Mucosa of stomach (tissue), 1 donor: ENCODE results near the gene SLAMF9.

ENCODE experiments used
- H3K27me3 ChIP-seq: one replicate; pipeline ENCODE4 v1.7.0; 2013; ENCODE audit warnings: mild to moderate bottlenecking, low read length; ENCODE audit not compliant: control insufficient read depth, insufficient read depth
- H3K36me3 ChIP-seq: one replicate; pipeline ENCODE4 v1.7.0; 2013; ENCODE audit warnings: low read length; ENCODE audit not compliant: control insufficient read depth, insufficient read depth
- H3K4me1 ChIP-seq: one replicate; pipeline ENCODE4 v1.7.0; 2013; ENCODE audit warnings: mild to moderate bottlenecking, low read length; ENCODE audit not compliant: control insufficient read depth, insufficient read depth
- H3K4me3 ChIP-seq: one replicate; pipeline ENCODE4 v1.7.0; 2013; ENCODE audit warnings: low read length
- H3K9ac ChIP-seq: one replicate; pipeline ENCODE4 v1.7.0; 2013; ENCODE audit warnings: mild to moderate bottlenecking, low read length, moderate library complexity
- H3K9me3 ChIP-seq: one replicate; pipeline ENCODE4 v1.7.0; 2013; ENCODE audit warnings: mild to moderate bottlenecking, low read length, moderate library complexity; ENCODE audit not compliant: control insufficient read depth
- donor health status: Pancreatic carcinoma.

The SLAMF9 gene

DNA sequence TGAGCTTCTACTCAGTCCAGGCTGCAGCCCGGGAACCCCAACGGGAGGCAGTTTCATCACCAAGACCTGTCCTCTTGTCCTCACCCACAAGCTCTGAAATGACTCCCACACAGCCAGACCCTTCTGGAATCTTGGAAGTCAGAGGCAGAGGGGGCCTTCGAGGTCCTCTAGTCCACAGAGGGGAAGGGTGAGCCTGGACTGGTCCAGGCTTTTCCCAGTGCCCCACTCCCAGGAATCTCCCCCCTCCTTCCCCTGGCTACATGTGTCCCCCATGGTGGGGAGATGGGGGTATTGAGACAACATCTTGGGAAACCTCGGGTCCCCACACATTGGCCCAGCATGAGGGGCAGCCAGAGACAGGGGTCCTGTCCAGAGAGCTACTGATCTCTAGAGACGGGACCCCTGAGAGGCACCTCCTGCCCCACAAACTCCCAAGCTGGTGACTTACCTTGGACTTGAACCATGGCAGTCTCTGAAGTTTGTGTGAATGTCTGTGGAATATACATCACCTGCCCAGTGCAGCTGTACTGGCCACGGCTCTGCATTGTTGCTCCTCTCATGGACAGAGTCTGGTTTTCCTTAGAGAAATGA lies 19.4 kb upstream of the SLAMF9 start:
- H3K9ac ChIP-seq, result no peak overlapping the region
- no peaks in the 10 kb centered on the region for H3K9me3 ChIP-seq
- no peak overlapping the region for H3K4me3 ChIP-seq
- peaks cover 46% of the 10 kb centered on the region for H3K4me1 ChIP-seq
- no peaks in the 10 kb centered on the region for H3K27me3 ChIP-seq
- H3K36me3 ChIP-seq, result peaks cover 11% of the 10 kb centered on the region

- Histone ChIP-seq H3K9me3 (no peaks in the 10 kb centered on the region), H3K9ac (no peak overlapping the region), H3K4me1 (peaks cover 43% of the 10 kb centered on the region), H3K27me3 (no peaks in the 10 kb centered on the region), H3K36me3 (peaks cover 9% of the 10 kb centered on the region), H3K4me3 (no peak overlapping the region)
These were observed 18.6 kb upstream of the SLAMF9 start for GRCh38 chr1:159972443-159973205.

DNA sequence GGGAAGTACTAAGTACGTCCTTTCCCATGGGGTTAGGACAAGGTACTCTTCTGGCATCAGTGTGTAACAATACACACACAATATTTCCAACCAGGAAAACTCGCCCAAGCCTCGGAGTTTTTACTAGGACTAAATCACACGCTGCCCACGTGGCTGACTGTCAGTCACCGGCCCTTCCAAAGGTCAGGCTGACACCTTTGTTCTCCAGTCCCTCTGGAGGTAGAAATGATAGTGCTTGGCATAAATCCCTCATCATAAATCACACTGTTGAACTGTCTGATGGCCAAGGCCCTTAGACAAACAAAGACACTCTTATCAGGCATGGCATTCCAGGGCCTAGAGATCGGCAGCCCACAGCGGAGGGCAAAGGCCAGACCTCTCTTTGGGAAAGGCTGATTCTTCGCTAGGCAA lies 16.9 kb upstream of the SLAMF9 start:
- no peaks in the 10 kb centered on the region for H3K27me3 ChIP-seq
- H3K9me3 ChIP-seq, result no peaks in the 10 kb centered on the region
- no peak overlapping the region for H3K4me3 ChIP-seq
- H3K36me3 ChIP-seq, result peaks cover 4% of the 10 kb centered on the region
- H3K9ac ChIP-seq, result no peak overlapping the region
- peaks cover 43% of the 10 kb centered on the region for H3K4me1 ChIP-seq

DNA sequence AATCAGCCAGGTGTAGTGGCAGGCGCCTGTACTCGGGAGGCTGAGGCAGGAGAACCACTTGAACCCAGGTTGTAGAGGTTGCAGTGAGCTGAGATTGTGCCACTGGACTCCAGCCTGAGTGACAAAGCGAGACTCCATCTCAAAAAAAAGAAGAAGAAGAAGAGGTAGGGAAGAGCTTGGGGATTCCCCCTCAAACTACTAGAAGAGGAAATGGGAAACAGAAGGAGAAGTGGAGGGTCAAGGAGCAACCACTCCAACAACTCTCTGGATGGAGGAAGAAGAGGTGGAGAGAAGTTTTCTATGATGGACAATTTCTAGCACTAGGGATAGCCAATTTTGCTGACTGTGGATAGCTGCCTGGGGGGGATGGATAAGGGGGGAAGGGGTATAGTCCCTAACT lies 14.9 kb upstream of the SLAMF9 start:
- no peaks in the 10 kb centered on the region for H3K9me3 ChIP-seq
- H3K4me3 ChIP-seq, result no peak overlapping the region
- H3K36me3 ChIP-seq, result no peaks in the 10 kb centered on the region
- H3K9ac ChIP-seq, result no peak overlapping the region
- H3K27me3 ChIP-seq, result no peaks in the 10 kb centered on the region
- peaks cover 43% of the 10 kb centered on the region for H3K4me1 ChIP-seq

DNA sequence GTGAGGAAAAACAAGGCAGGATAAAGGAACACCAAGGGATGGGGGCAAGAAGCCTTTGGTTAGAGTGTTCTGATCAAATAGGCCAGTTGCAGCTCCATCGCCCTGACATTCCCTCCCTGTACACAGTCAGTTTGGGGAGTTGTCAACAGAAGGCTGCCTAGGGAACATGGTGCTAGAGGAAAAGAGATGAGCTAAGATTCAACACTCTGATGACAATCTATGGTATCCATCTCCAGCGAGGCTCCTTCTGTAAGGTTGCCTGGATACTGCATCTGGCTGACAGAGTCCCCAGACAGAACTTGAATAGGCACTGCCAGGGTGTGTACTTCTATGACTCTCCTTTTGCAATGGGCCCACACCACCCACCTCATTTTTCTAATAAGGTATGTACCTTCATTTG lies 11.2 kb upstream of the SLAMF9 start:
- H3K9me3 ChIP-seq, result no peaks in the 10 kb centered on the region
- H3K4me3 ChIP-seq, result no peak overlapping the region
- H3K27me3 ChIP-seq, result no peaks in the 10 kb centered on the region
- H3K4me1 ChIP-seq, result peaks cover 17% of the 10 kb centered on the region
- H3K9ac ChIP-seq, result no peak overlapping the region
- no peaks in the 10 kb centered on the region for H3K36me3 ChIP-seq

GRCh38 chr1:159964144-159964543 lies 10.1 kb upstream of the SLAMF9 start:
- Histone ChIP-seq H3K4me1 (peaks cover 14% of the 10 kb centered on the region), H3K4me3 (peak overlapping the region; percentile 16), H3K9ac (peak overlapping the region; percentile 66), H3K36me3 (no peaks in the 10 kb centered on the region), H3K27me3 (no peaks in the 10 kb centered on the region), H3K9me3 (no peaks in the 10 kb centered on the region)

DNA sequence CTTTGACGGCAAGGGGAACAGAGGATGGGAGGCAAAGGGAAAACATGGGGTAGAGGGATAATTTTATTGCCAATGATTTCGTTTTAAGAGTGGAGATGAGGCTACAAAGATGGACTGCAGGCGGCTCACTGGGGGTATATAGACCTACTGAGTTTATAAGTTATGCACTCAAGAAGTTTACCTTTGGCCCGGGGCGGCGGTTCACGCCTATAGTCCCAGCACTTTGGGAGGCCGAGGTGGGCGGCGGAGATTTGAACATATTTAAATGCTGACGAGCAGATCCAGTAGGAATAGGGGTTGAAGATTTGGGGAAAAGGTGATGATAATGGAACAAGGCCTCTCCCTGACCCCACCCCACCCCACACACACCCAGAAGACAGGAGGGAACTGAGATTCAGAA lies 8.1 kb upstream of the SLAMF9 start:
- Histone ChIP-seq H3K4me1 (peaks cover 16% of the 10 kb centered on the region), H3K9me3 (no peaks in the 10 kb centered on the region), H3K9ac (peak overlapping the region; percentile 66), H3K36me3 (no peaks in the 10 kb centered on the region), H3K27me3 (no peaks in the 10 kb centered on the region), H3K4me3 (peak overlapping the region; percentile 23)

- Histone ChIP-seq H3K36me3 (no peaks in the 10 kb centered on the region), H3K9me3 (no peaks in the 10 kb centered on the region), H3K9ac (peak overlapping the region; percentile 66), H3K4me1 (peaks cover 16% of the 10 kb centered on the region), H3K27me3 (no peaks in the 10 kb centered on the region), H3K4me3 (peak overlapping the region; percentile 23)
These were observed 7.6 kb upstream of the SLAMF9 start for GRCh38 chr1:159961636-159962035.

DNA sequence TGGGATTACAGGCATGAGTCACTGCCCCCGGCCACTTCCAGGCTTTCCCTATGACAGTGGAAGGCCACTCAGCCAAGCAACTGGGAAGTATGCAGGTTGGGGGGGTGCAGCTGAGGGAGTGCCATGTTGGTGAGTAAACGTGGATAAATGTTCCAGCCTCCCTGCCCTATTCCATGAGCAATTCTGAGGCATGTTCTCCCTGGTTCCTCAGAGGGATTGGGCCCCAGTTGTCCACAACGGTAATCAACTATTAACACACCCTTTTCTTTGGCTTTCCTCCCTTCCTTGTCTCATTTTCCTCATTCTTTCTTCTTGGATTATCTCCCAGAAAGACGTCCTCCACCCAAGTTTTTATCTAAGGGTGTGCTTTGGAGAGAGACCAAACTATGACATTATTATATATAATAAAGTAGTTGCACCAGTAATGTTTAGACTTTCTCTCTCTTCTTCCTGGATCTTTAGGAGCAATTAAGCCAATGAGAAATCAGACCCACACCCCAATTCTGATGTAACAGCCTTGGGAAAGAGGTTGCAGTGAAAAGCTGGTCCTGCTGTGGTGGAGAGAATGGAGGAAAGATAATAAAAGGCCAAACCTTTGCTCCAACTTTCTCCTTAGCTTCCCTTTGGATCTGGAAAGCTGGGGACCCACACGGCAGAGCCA lies 6.8 kb upstream of the SLAMF9 start:
- H3K27me3 ChIP-seq, result no peaks in the 10 kb centered on the region
- no peaks in the 10 kb centered on the region for H3K36me3 ChIP-seq
- H3K9me3 ChIP-seq, result no peaks in the 10 kb centered on the region
- H3K4me3 ChIP-seq, result peak overlapping the region; percentile 23
- H3K4me1 ChIP-seq, result peaks cover 16% of the 10 kb centered on the region
- peak overlapping the region; percentile 66 for H3K9ac ChIP-seq

- Histone ChIP-seq H3K9me3 (no peaks in the 10 kb centered on the region), H3K9ac (no peak overlapping the region), H3K27me3 (no peaks in the 10 kb centered on the region), H3K36me3 (no peaks in the 10 kb centered on the region), H3K4me1 (peaks cover 16% of the 10 kb centered on the region), H3K4me3 (no peak overlapping the region)
These were observed 5.4 kb upstream of the SLAMF9 start for GRCh38 chr1:159959451-159959850.

DNA sequence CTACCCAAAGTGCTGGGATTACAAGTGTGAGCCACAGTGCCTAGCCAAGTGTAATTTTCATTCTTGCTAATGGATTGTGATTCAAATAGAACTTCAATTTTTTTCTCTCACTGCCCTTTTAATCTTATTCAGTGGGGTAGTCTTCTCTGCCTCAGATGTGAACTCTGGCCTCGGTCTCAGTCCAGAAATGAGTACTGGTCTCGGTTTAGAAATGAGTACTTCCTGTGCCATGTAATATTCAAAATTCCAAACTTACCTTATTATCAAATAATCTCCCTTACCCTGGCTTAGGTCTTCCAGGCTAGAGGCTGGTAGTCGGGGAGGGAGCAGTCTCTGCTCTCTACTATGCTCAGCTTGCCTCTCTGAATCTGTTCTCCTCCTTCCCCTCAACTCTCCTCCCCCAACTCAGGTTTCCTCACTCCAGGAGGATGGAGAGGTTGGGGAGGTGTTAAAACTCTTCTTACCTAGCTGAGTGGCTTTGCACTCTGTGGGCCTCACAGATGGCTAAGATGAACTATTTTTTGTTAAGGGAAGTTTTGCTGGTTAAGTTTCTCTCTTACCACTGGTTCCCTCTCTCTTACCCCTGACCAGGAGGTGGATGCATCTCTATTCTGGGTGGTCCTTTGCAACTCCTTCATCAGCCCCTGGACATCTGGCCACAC lies 4.8 kb upstream of the SLAMF9 start:
- Histone ChIP-seq H3K27me3 (no peaks in the 10 kb centered on the region), H3K9ac (no peak overlapping the region), H3K36me3 (no peaks in the 10 kb centered on the region), H3K9me3 (no peaks in the 10 kb centered on the region), H3K4me3 (no peak overlapping the region), H3K4me1 (peaks cover 21% of the 10 kb centered on the region)

DNA sequence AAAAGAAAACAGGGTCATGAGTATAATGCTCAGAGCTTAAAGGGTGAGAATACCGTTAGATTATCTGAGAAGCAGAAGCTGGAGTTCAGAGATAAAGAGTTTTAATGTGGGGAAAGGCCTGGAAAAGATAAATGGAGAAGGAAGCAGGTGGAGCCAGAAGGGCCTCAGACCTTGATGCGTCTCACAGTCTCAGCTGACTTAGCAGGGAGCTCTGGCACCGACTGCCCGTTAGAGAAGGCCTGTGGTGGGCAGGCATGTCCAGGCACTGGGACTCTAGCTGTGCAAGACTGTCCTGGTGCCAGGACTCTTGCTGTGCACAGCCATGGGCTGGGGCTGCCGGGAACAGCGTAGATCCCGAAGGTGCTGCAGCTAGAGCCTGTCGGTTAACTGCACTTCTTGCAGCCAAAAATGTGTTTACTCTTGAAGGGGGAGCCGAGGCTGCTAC lies 3.8 kb upstream of the SLAMF9 start:
- Histone ChIP-seq H3K36me3 (no peaks in the 10 kb centered on the region), H3K9me3 (no peaks in the 10 kb centered on the region), H3K27me3 (no peaks in the 10 kb centered on the region), H3K9ac (no peak overlapping the region), H3K4me1 (peaks cover 23% of the 10 kb centered on the region), H3K4me3 (no peak overlapping the region)
